GM19467 (cell line): Measurements from ENCODE around the gene GNG7.
"Not testable (repeated sequence)": the region's sequence is repeated elsewhere in the genome, so short reads cannot be mapped to it uniquely, and the experiment has no call there.

ENCODE experiments used
- ATAC-seq: cut with Tn5 transposase; IDR thresholded peaks from one replicate; pipeline ENCODE4 v1.9.1; 2021; ENCODE audit warnings: mild to moderate bottlenecking, moderate library complexity; ENCODE audit not compliant: unreplicated experiment

GNG7 gene

DNA sequence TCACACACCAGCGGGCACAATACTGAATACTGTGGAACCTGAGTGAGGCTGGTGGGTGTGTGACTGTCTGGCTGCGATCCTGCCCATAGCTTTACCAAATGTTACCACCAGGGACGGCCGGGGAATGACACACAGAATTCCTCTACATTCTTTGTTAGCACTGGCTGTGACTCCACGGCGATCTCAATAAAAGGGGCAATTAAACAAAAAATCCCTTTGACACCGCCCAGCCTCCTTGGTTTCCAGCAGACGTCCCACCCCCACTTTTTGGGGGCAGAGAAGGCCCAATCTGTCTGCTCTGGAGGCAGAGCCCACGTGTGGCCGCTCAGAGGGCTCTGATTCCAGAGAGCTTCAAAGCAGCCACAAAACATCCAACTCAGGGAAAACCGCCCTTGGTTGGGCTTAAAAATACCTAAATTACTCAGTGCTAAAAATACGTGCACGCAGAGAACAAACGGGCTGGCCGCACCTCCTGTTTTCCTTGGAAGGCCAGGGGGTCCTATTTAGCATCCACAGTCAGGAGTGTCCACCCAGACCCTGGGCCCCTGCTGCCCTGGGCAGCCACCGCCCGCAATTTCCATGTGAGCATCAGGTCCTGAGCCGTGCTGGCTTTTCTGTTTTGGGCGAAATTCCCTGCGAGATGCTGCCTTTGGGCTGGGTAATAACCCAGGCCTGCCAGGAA, 178.7 kb downstream of the GNG7 start:
- no peak for ATAC-seq

DNA sequence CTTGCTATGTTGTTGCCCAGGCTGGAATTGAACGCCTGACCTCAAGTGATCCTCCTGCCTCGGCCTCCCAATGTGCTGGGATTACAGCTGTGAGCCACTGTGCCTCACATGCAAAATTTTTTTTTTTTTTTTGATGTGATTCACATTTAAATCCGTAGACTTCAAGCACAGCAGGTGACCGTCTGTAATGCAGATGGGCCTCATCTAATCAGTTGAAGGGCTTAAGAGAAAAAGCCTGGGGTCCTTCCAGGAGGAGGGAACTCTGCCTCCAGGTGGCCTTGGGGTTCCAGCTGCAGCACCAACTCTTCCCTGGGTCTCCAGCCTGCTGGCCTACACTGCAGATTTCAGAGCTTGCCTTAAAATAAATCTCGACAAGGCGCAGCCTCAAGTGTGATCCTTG, 183.0 kb downstream of the GNG7 start:
- ATAC-seq, result no peak

DNA sequence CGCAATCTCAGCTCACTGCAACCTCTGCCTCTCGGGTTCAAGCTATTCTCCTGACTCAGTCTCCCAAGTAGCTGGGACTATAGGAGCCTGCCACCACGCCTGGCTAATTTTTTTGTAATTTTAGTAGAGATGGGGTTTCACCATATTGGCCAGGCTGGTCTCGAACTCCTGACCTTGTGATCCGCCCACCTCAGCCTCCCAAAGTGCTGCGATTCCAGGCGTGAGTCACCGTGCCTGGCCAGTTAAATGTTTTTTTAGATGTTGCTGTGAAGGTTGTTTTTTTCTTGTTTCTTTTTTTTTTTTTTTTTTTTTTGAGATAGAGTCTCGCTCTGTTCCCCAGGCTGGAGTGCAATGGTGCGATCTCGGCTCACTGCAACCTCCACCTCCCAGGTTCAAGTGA, 183.6 kb downstream of the GNG7 start:
- not testable (repeated sequence) for ATAC-seq

GRCh38 chr19:2517881-2518601, 184.5 kb downstream of the GNG7 start:
- no peak for ATAC-seq

DNA sequence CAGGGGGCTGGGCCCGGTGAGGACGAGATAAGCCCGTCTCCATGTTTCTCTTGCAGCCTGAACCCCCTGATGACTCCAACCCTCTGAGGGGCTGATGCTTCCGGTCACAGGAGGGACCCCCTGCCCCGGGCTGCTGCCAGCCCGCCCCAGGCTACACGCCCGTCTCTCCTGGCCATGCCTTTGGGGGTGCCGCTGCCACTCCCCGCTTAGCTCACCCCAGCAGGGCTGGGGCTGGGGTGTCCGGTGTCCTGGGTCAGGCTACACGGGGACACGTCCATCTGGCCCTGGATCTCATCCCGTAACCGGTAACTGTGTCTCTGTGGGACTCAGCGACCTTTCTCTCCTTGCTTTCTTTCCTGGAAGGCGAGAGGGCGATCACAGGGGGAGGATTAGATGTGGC, 185.8 kb downstream of the GNG7 start:
- ATAC-seq, result no peak

DNA sequence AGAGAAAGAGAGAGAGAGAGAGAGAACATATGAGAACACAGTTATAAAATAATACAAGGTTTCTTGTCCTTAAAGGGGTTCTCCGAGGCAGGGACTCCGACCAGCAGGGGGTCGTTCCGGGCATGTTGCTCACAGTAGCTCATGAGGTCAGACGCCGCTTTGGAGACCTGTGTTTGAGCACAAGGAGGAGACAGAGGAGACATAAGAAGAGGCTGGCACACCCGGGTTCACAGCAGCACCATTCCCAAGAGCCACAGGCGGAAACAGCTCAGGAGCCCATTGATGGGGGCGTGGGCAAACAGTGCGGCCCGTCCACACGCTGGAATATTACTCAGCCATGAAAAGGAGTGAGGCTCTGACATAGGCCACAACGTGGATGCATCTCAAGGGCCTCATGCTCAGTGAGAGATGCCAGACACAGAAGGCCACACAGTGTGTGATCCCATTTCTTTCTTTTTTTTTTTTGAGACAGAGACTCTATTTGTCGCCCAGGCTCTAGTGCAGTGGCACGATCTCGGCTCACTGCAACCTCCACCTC, 187.4 kb downstream of the GNG7 start:
- ATAC-seq, result no peak

GRCh38 chr19:2512523-2513431, 189.7 kb downstream of the GNG7 start:
- ATAC-seq, result no peak

- ATAC-seq, result no peak
Measured at GRCh38 chr19:2511991-2512390, 190.5 kb downstream of the GNG7 start.

DNA sequence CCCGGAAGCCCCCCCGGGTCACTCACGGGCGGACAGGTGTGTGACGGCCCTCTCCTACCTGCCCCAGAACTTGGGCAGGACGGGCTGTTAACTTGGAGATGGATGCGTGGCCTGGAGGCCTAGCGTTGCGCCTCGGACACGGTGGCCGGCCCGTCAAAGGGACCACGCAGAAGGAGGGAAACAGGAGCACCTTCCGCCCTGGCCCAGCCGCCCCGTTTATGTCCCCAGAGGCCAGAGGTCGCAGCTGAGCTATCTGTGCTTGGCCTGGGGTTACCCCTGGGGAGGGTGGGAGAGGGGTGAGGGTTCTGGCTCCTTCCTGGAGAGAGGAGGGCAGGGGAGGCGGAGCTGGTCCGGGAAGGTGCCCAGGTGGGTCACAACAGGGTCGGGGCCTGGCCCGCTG, 190.9 kb downstream of the GNG7 start:
- no peak for ATAC-seq

DNA sequence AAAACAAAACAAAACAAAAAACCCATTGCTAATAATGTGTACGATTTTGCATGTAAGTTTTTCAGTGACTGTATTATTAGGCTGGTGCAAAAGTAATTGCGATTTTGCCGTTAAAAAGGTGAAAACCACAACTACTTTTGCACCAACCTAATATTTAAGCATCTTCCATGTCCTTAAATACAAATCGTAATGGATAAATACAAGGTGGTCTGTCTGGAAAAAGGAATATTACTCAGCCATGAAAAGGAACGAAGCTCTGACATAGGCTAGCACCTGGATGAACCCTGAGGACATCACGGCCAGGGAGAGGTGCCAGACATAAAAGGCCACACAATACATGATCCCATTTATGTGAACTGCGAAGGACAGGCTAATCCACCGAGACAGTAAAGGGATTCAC, 193.4 kb downstream of the GNG7 start:
- no peak for ATAC-seq

DNA sequence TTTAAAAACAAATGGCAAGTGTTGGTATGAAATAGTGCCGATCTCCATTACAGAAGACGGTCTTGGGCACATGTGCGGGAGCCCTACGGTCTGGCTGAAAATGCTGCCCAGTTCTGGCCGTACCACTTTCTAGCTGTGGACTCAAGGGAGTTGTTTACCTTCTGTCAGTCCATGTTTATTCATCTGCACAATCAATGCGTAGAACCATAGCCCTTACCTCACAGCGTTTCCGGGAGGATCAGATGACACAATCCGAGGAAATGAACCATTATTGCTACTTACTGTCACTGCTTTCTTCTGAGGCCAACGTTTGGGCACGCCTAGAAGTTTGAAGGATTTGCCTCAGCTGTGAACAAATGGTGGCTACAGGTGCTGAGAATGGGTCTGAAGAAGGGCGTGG, 195.4 kb downstream of the GNG7 start:
- ATAC-seq, result no peak

- not testable (repeated sequence) for ATAC-seq
Measured at GRCh38 chr19:2506656-2507055, 195.8 kb downstream of the GNG7 start.

DNA sequence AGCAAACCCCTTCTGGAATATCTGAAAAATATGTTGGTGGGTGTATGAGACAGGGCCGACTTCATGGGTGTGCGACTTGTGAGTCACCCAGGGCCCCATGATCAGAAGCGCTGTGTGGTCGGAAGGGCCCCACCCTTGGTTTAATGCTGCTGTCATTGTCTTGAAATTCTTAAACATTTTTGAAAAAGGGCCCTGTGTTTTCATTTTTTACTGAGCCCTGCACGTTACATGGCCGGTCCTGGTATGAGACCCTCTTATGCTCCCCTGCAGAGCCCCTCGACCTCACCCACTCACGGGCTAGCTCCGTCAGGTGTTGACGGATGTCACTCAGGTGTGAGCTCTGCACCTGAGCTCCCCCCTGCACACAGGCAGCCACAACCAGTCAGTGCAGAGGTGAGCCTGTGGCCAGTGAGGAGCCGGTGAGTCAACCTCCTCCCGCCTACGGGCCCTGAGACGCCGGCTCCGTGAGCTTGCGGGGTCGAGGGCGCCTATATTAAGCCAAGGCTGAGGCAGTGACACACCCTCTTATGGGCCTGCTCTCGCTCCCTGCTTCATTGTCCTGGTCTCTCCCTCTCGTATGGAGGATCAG, 198.9 kb downstream of the GNG7 start:
- ATAC-seq, result no peak

GRCh38 chr19:2500841-2501261, 201.6 kb downstream of the GNG7 start:
- ATAC-seq, result no peak

GRCh38 chr19:2500156-2500555, 202.3 kb downstream of the GNG7 start:
- no peak for ATAC-seq

- ATAC-seq, result no peak
Measured at GRCh38 chr19:2497186-2497585, 205.3 kb downstream of the GNG7 start.

GRCh38 chr19:2495651-2496316, 206.7 kb downstream of the GNG7 start:
- no peak for ATAC-seq

GRCh38 chr19:2495130-2495641, 207.3 kb downstream of the GNG7 start:
- no peak for ATAC-seq

- no peak for ATAC-seq
Measured at GRCh38 chr19:2494447-2495129, 207.9 kb downstream of the GNG7 start.

DNA sequence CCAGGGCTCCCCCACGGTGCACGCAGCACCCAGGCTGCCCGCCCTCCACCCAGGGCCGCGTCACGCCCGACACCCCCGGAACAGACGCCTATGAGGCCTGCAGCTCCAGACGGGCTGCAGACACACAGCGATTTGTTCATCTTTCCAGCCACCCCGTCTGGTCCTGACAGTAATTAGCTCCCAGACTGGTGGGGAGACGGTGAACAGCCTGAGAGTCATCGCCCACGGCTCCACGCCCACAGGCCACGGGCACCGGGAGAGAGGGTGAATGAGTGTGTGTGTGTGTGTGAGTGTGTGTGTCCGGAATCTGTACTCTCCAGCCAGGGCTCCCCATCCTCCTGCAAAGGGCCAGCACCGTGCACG, 208.4 kb downstream of the GNG7 start:
- no peak for ATAC-seq
